KOPT-K1 (cell line): Measurements from ENCODE around the gene WNT1.

Experiments used
- H3K27ac ChIP-seq: fragments of 200-600 bp; sonication (generic); 2 replicates; pipeline ENCODE4 v1.5.1; 2016; ENCODE audit warnings: antibody characterized with exemption, mild to moderate bottlenecking, low read depth, low read length; ENCODE audit not compliant: poor library complexity, severe bottlenecking
- H3K36me3 ChIP-seq: fragments of 200-600 bp; sonication (generic); 2 replicates; pipeline ENCODE4 v1.5.1; 2017; ENCODE audit warnings: antibody characterized with exemption, mild to moderate bottlenecking, low read length, moderate library complexity; ENCODE audit not compliant: insufficient read depth
- H3K9me3 ChIP-seq: fragments of 200-600 bp; sonication (generic); 2 replicates; pipeline ENCODE4 v1.5.1; 2017; ENCODE audit warnings: antibody characterized with exemption, low read length, mild to moderate bottlenecking; ENCODE audit not compliant: insufficient read depth, poor library complexity, severe bottlenecking

The WNT1 gene

GRCh38 chr12:48970702-48971334, 7.3 kb upstream of the WNT1 start:
- Histone ChIP-seq H3K36me3 (no peaks in the 10 kb centered on the region), H3K9me3 (no peaks in the 10 kb centered on the region), H3K27ac (no peak overlapping the region)

GRCh38 chr12:48972213-48972951, 5.7 kb upstream of the WNT1 start:
- no peak overlapping the region for H3K27ac ChIP-seq
- no peaks in the 10 kb centered on the region for H3K9me3 ChIP-seq
- no peaks in the 10 kb centered on the region for H3K36me3 ChIP-seq

- no peak overlapping the region for H3K27ac ChIP-seq
- no peaks in the 10 kb centered on the region for H3K36me3 ChIP-seq
Observed at GRCh38 chr12:48972952-48973483, 5.1 kb upstream of the WNT1 start.

GRCh38 chr12:48973531-48973930, 4.6 kb upstream of the WNT1 start:
- Histone ChIP-seq H3K27ac (no peak overlapping the region), H3K36me3 (no peaks in the 10 kb centered on the region), H3K9me3 (no peaks in the 10 kb centered on the region)

More at GRCh38 chr12:48972952-48973483, 5.1 kb upstream of the WNT1 start:
- H3K9me3 ChIP-seq, result no peaks in the 10 kb centered on the region

GRCh38 chr12:48973941-48974673, 4.0 kb upstream of the WNT1 start:
- no peaks in the 10 kb centered on the region for H3K9me3 ChIP-seq
- H3K36me3 ChIP-seq, result no peaks in the 10 kb centered on the region
- H3K27ac ChIP-seq, result no peak overlapping the region

- Histone ChIP-seq H3K36me3 (no peaks in the 10 kb centered on the region), H3K27ac (no peak overlapping the region), H3K9me3 (no peaks in the 10 kb centered on the region)
Observed at GRCh38 chr12:48977290-48978281, 536 bp upstream of the WNT1 start.

- no peaks in the 10 kb centered on the region for H3K9me3 ChIP-seq
- no peaks in the 10 kb centered on the region for H3K36me3 ChIP-seq
- H3K27ac ChIP-seq, result no peak overlapping the region
Observed at GRCh38 chr12:48978741-48979601, 849 bp downstream of the WNT1 start.

GRCh38 chr12:48979602-48980388, 1.7 kb downstream of the WNT1 start:
- Histone ChIP-seq H3K36me3 (no peaks in the 10 kb centered on the region), H3K9me3 (no peaks in the 10 kb centered on the region), H3K27ac (no peak overlapping the region)

GRCh38 chr12:48980389-48980952, 2.3 kb downstream of the WNT1 start:
- Histone ChIP-seq H3K27ac (no peak overlapping the region), H3K9me3 (no peaks in the 10 kb centered on the region), H3K36me3 (no peaks in the 10 kb centered on the region)

- Histone ChIP-seq H3K9me3 (no peaks in the 10 kb centered on the region), H3K27ac (no peak overlapping the region), H3K36me3 (no peaks in the 10 kb centered on the region)
Observed at GRCh38 chr12:48980953-48981756, 3.0 kb downstream of the WNT1 start.

GRCh38 chr12:48981757-48982157, 3.6 kb downstream of the WNT1 start:
- Histone ChIP-seq H3K36me3 (no peaks in the 10 kb centered on the region), H3K27ac (no peak overlapping the region), H3K9me3 (no peaks in the 10 kb centered on the region)

- no peaks in the 10 kb centered on the region for H3K36me3 ChIP-seq
- no peak overlapping the region for H3K27ac ChIP-seq
- no peaks in the 10 kb centered on the region for H3K9me3 ChIP-seq
Observed at GRCh38 chr12:48982397-48983080, 4.4 kb downstream of the WNT1 start.
